Transverse colon (tissue), 4 donors: Measurements from ENCODE around the gene TCAIM. TPM values are rescaled to one million over a fixed set of nuclear protein-coding genes. Genes with fewer than 3 reads are reported as not detected.

ENCODE experiments used
- DNase-seq: peaks from one replicate; pipeline ENCODE4 v3.0.0-alpha.2; 2019
- H3K27ac ChIP-seq, 4 donors: fragments of 200-600 bp; sonication (generic); 2 replicates each; pipeline ENCODE4 v1.5.1; 2016 to 2018; ENCODE audit warnings: inconsistent platforms in 4 of 4
- H3K27me3 ChIP-seq: fragments of 200-600 bp; sonication (generic); 2 replicates; pipeline ENCODE4 v1.5.1; 2017; ENCODE audit warnings: inconsistent platforms
- H3K36me3 ChIP-seq, 4 donors: fragments of 200-600 bp; sonication (generic); 2 replicates each; pipeline ENCODE4 v1.5.1; 2017 to 2019; ENCODE audit warnings: inconsistent platforms in 4 of 4
- H3K4me1 ChIP-seq, 4 donors: fragments of 200-600 bp; sonication (generic); 2 replicates each; pipeline ENCODE4 v1.5.1; 2017 to 2020; ENCODE audit warnings: inconsistent platforms in 4 of 4
- H3K4me3 ChIP-seq, 4 donors: fragments of 200-600 bp; sonication (generic); 1 replicate in 1 of 4; 2 replicates in 3 of 4; pipeline versions ENCODE4 v1.5.1 to v1.6.1; 2017 to 2019; ENCODE audit warnings: inconsistent platforms in 4 of 4
- H3K9me3 ChIP-seq, 2 donors: fragments of 200-600 bp; sonication (generic); 2 replicates each; pipeline ENCODE4 v1.5.1; 2017 to 2019; ENCODE audit warnings: inconsistent platforms in 2 of 2
- EP300 ChIP-seq: sonication (generic); formaldehyde crosslinking; IDR thresholded peaks from one replicate; pipeline ENCODE4 v1.6.1; 2017; ENCODE audit warnings: antibody characterized with exemption, low read depth
- POLR2A ChIP-seq: fragments of 450-650 bp; IDR thresholded peaks from one replicate; pipeline ENCODE4 v1.6.1; 2016; ENCODE audit warnings: antibody characterized with exemption, mild to moderate bottlenecking, moderate library complexity
- POLR2AphosphoS5 ChIP-seq, 3 donors: sonication (generic); formaldehyde crosslinking; IDR thresholded peaks; one replicate each; pipeline ENCODE4 v1.6.1; 2016; ENCODE audit warnings: antibody characterized with exemption in 3 of 3
- WGBS, 2 donors: methylation state at CpG; one replicate each; pipeline ENCODE4 v1.1.5; 2018; ENCODE audit warnings: low coverage in 1 of 2; 5-methylcytosine and 5-hydroxymethylcytosine counted together
- in situ Hi-C, 4 donors: fragments of 200-750 bp; cut with MboI; loops; one replicate each; pipeline versions ENCODE4 v1.15.0 to v1.15.1; 2017; ENCODE audit warnings: low sequenced_read_pairs in 3 of 4, low pct_ligation_motif_present in 1 of 4, low pct_unique_long_range_greater_than_20kb in 1 of 4
- intact Hi-C: fragments of 100-400 bp; cut with DNase I; formaldehyde crosslinking; loops from one replicate; pipeline ENCODE4 v1.15.1; 2023; ENCODE audit warnings: low total_unique reads
- total RNA-seq, 4 donors: library from RNA; depleted of rRNA; stranded (reverse); fragments of >200 nt; gene quantifications; one replicate each; pipeline ENCODE4 v1.1.0, GENCODE V29; 2016
- TF ChIP-seq, protein P1 (sequence below), 5 experiments: fragments of 200-600 bp in 3 of 5; fragments of 450-650 bp in 2 of 5; sonication (generic) in 3 of 5; IDR thresholded peaks; 1 replicate in 2 of 5; 2 replicates in 3 of 5; pipeline ENCODE4 v1.5.1; 2016 to 2017; ENCODE audit warnings: antibody characterized with exemption in 5 of 5, inconsistent platforms in 3 of 5, mild to moderate bottlenecking in 2 of 5, moderate library complexity in 1 of 5

Gene TCAIM
- total RNA-seq, 4 donors from 2014 or later: 2.2 to 19.5 (median 14.6) TPM

DNA sequence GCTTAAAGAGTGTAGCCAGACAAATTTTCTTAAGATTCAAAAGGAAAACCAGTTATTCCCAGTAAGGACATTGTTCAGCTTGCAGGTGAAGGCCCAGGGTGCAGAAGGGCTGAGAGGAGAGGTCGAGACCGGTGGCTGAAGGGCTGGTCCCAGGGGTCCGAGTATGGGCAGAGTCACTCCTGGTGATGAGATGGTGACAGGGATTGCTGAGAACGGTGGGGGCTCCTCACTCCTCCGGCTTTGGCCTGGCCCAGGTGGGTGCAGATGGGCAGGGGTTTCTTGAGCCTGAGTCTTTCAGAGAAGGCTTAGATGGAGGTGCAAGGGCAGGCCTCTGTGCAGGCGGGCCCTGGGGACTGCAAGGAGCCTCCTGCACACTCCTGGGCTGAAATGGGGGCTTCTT is 82.7 kb downstream of the TCAIM start:
- no peak overlapping the region for H3K27ac ChIP-seq
- DNase-seq: no peak
- no peak overlapping the region for H3K4me3 ChIP-seq
- no peaks in the 10 kb centered on the region for H3K36me3 ChIP-seq
- H3K9me3 ChIP-seq: no peaks in the 10 kb centered on the region
- intact Hi-C loops: no loop called here
- no peaks in the 10 kb centered on the region for H3K27me3 ChIP-seq
- TF ChIP-seq EP300 (no peak), POLR2A (no peak), POLR2AphosphoS5 (IDR thresholded peaks at IDR 0.05) (no peak)
- TF ChIP-seq, protein P1, sequence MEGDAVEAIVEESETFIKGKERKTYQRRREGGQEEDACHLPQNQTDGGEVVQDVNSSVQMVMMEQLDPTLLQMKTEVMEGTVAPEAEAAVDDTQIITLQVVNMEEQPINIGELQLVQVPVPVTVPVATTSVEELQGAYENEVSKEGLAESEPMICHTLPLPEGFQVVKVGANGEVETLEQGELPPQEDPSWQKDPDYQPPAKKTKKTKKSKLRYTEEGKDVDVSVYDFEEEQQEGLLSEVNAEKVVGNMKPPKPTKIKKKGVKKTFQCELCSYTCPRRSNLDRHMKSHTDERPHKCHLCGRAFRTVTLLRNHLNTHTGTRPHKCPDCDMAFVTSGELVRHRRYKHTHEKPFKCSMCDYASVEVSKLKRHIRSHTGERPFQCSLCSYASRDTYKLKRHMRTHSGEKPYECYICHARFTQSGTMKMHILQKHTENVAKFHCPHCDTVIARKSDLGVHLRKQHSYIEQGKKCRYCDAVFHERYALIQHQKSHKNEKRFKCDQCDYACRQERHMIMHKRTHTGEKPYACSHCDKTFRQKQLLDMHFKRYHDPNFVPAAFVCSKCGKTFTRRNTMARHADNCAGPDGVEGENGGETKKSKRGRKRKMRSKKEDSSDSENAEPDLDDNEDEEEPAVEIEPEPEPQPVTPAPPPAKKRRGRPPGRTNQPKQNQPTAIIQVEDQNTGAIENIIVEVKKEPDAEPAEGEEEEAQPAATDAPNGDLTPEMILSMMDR (IDR thresholded peaks at IDR 0.05): no peak
- WGBS, 2 donors: 78% methylated on average over 6 of the region's 6 CpGs; no CpG with 5 or more reads in 1 of the 2 donors
- in situ Hi-C loops: no loop called here
- H3K4me1 ChIP-seq: no peaks in the 10 kb centered on the region

DNA sequence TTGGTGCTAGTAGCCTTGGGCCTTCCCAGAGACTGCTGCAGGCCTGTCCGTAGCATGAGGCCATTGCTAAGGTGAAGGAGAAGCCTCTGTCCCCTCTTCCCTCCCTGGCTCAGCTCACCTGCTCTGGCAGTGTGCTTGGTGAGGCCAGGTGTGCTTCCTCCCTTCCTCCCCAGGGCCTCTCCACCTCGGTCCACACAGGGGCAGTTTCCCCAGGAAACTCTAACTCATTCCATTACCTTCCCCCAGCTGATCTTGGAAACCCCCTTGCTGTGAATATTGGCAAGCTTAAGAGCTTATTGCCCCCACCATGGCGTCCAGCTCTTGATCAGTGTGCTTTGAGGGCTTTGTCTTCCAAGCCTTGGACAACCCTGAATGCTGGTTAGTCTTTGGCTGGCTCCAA is 86.2 kb downstream of the TCAIM start:
- 56% methylated on average over 3 of the region's 3 CpGs; no CpG with 5 or more reads in 1 of the 2 donors for WGBS, 2 donors
- intact Hi-C loops: no loop called here
- Histone ChIP-seq H3K4me3 (no peak overlapping the region), H3K27ac (no peak overlapping the region), H3K36me3 (no peaks in the 10 kb centered on the region), H3K27me3 (no peaks in the 10 kb centered on the region), H3K4me1 (no peaks in the 10 kb centered on the region), H3K9me3 (no peaks in the 10 kb centered on the region)
- no peak for DNase-seq
- in situ Hi-C loops: no loop called here
- TF ChIP-seq POLR2AphosphoS5 (IDR thresholded peaks at IDR 0.05): no peak
- TF ChIP-seq POLR2A: no peak
- TF ChIP-seq EP300: no peak
- TF ChIP-seq, protein P1 (IDR thresholded peaks at IDR 0.05): no peak

DNA sequence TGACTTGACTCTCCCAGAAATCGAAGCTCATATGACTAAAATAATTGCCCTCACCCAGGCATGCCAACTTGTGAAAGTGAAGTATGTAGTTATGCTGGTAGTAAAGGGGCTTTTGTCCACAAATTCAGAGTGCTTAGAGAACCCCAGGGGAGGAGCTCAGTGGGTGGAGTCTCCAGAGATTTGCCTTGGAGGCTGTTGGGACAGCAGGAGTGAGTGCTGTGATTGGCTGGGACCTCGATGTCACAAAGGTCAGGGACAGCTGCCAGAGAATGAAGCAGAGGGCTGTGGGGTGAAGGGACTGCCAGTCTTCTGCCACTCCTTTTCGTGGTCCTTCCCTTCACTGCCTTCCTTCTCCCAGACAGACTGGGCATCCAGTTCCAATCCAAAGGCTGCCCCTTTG is 89.1 kb downstream of the TCAIM start:
- Histone ChIP-seq H3K27ac (no peak overlapping the region), H3K9me3 (no peaks in the 10 kb centered on the region)

DNA sequence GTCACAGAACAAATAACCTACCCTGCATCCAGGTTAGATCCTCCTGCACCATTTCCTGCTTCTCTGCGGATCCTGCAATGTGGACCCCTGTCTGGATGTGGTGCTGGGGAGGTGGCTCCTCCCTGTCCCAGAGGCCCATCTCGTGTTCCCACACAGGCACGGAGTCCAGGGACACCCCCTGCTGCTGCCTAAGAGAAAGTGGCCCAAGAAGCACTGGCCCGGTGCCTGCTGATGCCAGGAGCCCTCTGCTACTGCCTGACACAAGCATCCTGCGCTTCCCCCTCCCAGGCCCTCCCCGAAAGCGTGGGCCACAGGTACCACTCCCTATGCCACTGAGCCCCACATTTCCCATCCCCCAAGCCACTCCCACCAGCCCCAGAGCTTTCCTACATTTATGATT is 90.3 kb downstream of the TCAIM start:
- Histone ChIP-seq H3K4me3 (no peak overlapping the region), H3K27ac (no peak overlapping the region), H3K36me3 (no peaks in the 10 kb centered on the region), H3K27me3 (no peaks in the 10 kb centered on the region), H3K4me1 (no peaks in the 10 kb centered on the region), H3K9me3 (no peaks in the 10 kb centered on the region)
- TF ChIP-seq, protein P1 (IDR thresholded peaks at IDR 0.05): no peak
- TF ChIP-seq POLR2A: no peak
- TF ChIP-seq POLR2AphosphoS5 (IDR thresholded peaks at IDR 0.05): no peak
- no peak for TF ChIP-seq EP300
- WGBS, 2 donors: 75% methylated on average over 7 of the region's 7 CpGs; no CpG with 5 or more reads in 1 of the 2 donors
- intact Hi-C loops: no loop called here
- in situ Hi-C loops: no loop called here
- no peak for DNase-seq

More for the DNA sequence above, 89.1 kb downstream of the TCAIM start:
- Histone ChIP-seq H3K4me1 (no peaks in the 10 kb centered on the region), H3K36me3 (no peaks in the 10 kb centered on the region), H3K27me3 (no peaks in the 10 kb centered on the region), H3K4me3 (no peak overlapping the region)
- TF ChIP-seq POLR2AphosphoS5 (IDR thresholded peaks at IDR 0.05): no peak
- no peak for TF ChIP-seq EP300
- TF ChIP-seq POLR2A: no peak
- TF ChIP-seq, protein P1 (IDR thresholded peaks at IDR 0.05): no peak
- in situ Hi-C loops (no loop called here), intact Hi-C loops (loop anchor here (1.0 kb wide), 1 partner anchor 18 kb away; no protein-coding TSS in a partner anchor)
- WGBS, 2 donors: 65 to 90% methylated on average over 3 of the region's 3 CpGs
- DNase-seq: no peak
